HG02840 (cell line): Measurements from ENCODE around the gene LRRD1.
"Not testable (repeated sequence)": the region's sequence is repeated elsewhere in the genome, so short reads cannot be mapped to it uniquely, and the experiment has no call there.

Experiments
- ATAC-seq: cut with Tn5 transposase; IDR thresholded peaks from one replicate; pipeline ENCODE4 v1.9.1; 2021; ENCODE audit warnings: mild to moderate bottlenecking, moderate library complexity, moderate number of reproducible peaks; ENCODE audit not compliant: unreplicated experiment, low FRiP score

Gene LRRD1

DNA sequence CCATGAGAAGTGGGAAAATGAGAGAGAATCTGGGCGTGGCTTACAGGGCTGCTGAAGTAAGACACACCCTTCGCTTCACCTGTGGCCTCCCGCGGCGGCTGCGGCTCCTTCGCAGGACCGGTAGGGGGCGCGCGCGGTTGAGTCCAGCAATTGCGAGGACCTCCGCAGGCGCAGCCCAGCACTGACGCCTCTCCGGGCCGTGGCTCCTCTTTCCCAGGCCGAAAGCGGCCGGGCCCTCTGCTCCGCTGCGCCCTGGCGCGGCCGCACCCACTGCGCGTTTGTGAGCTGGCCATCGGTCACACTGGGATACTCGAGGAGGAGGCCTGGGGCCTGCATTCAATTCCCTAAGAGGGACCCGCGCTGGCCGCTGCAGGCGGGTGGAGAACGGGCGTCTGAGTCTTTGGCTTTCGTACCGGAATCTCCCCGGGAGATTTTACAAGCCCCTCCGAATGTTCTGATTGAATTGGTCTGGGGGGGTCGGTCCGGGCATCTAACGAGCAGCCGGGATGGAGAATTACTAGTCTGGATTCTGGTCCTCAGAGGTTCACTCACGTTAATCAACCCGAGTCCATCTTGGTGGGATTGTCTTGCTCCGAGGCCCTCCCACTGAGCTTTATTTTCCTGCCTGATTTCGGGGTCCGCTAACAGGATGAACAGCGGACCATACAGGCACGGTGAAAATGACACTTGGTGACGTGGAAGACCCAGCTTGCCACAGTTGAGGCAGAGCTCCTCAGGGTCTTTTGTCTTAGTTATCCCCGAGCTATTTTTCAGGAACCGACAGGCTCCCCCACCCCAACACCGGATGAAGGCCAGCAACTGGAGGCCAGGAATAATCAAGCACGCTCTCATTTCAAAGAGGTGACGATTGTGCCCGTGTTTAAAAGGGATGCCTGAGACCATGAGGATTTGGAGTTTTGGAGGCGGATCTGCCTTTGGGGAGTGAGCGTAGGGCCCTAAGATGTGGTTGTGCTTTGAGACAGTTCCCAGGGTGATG, at the start of gene LRRD1:
LRRD1 (minus strand) TSS at position 215 of the 997 bp plus-strand sequence. CDS start 13,940 bp downstream, outside the sequence.
- ATAC-seq, result peak; percentile 97

DNA sequence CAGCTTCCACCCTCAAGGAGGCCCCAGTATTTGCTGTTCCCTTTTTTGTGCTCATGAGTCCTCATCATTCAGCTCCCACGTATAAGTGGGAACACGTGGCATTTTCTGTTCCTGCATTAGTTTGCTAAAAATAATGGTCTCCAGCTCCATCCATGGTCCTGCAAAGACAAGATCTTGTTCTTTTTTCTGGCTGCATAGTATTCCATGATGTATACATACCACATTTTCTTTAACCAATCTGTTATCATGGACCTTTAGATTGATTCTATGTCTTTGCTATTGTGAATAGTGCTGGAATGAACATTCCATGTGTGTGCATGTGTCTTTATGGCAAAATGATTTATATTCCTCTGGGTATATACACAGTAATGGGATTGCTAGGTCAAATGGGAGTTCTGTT, 49.8 kb upstream of the LRRD1 start:
- no peak for ATAC-seq

DNA sequence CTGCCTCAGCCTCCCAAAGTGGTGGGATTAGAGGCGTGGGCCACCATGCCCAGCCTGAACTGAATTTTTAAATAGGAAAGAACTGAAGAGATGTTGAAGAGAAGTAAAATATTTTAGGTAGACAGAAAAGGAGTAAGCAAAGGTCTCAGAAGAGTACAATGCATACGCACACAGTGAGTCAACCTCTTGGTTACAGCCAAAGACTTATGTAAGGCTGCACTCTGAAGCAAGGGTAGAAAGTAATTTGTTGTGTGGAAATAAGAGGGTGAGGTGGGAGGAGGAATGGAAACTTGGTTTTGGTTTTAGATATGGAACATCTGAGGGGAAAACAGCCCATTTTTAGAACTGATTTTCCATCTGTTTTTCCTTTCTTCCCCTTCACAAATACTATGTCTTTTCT, 49.2 kb upstream of the LRRD1 start:
- ATAC-seq, result no peak

DNA sequence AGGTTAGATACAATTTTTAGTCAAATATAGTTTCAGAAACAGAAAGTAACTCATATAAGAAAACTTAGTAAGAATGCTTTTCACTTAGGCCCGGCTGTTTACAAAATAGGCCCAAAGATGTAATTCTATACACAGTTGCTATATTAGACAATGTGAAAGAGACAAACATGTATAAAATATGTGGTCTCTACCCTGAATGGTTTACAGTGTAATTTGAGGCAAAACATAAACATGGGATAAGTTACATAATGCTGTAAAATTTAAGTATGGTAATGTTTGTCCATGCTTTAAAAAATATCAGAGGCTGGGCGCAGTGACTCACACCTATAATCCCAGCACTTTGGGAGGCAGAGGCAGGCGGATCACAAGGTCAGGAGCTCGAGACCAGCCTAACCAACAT, 48.0 kb upstream of the LRRD1 start:
- no peak for ATAC-seq

DNA sequence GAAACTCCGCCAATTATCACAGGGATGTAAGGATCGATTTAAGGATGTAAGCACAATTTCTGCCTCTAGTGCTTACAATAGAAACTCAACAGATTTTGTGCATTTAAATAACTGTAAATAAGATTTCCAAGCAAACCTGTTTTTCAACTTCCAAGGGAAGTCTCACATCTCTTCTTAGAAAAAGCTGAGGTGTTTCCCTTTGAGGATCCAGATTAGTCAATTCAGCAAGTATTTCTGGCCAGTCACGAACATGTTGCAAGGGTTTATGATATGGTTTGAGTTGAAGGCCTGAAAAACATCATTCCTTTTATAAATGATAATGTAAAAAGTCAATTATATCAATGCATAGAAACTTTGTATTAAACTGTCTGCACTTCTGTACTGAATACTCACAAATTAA, 42.8 kb upstream of the LRRD1 start:
- ATAC-seq, result no peak

DNA sequence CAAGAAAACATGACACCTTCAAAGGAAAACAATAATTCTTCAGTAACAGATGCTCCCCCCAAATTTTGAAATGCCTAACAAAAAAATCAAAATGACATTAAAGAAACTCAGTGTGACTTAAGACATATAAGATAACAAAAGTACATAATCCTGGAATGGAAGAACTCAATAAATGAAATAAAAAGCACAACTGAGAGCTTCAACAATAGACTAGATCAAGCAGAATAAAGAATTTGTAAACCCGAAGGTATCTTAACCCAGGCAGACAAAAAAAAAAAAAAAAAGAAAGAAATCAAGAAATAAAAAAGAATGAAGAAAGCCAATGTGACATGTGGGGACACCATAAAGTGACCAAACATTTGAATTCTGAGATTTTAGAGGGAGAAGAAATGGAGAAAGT, 27.7 kb upstream of the LRRD1 start:
- ATAC-seq, result no peak

DNA sequence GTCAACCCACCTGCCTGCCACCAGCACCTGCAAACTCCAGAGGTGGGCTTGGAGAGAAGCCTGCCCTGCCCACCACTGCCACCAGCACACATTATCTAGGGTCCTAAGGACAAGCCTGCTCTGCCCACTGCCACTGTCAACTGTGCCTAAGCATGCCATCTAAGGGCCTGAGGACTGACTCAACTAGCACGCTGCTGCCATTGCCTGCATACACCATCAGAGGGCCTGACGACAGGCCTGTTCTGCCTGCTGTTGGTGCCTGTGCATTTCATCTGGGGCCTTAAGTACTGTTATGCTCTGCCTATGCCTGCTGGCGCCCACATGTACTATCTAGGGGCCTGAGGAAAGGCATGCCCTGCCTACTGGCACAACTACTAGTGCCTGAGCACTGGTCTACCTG, 27.0 kb upstream of the LRRD1 start:
- no peak for ATAC-seq

DNA sequence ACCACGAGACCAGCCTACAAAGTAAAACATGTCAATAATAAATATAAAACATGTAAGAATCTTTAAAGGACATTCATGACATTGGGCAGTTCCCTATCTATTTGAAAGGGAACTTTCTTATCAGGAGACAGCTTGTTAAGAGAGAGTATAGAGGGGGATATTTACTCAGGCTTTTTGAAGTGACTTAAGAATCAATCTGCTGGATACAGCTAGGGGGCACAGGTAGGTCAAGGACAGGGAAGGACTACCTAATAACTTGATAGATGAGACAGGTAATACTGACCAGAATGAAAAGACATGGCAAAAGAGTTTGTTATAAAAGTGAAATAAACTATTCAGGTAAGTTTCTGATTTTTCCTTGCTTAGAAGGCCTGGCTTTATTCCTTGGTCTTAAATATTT, 21.8 kb upstream of the LRRD1 start:
- no peak for ATAC-seq

DNA sequence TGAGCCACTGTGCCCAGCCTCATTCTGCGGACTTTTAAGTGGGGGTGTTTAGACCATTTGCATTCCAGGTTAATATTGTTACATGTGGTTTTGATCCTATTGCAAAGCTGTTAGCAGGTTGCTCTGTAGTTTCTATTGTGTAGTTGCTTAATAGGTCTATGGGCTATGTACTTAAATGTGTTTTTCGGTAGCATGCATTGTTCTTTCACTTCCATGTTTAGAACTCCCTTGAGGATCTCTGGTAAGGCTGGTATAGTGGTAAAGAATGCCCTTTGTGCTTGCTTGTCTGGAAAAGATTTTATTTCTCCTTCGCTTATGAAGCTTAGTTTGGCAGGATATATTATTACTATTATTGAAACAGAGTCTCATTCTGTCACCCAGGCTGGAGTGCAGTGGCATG, 13.4 kb upstream of the LRRD1 start:
- no peak for ATAC-seq

DNA sequence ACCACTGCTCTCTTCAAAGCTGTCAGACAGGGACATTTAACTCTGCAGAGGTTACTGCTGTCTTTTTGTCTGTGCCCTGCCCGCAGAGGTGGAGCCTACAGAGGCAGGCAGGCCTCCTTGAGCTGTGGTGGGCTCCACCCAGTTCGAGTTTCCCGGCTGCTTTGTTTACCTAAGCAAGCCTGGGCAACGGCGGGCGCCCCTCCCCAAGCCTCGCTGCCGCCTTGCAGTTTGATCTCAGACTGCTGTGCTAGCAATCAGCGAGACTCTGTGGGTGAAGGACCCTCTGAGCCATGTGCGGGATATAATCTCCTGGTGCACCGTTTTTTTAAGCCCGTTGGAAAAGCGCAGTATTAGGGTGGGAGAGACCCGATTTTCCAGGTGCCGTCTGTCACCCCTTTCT, 10.3 kb upstream of the LRRD1 start:
- ATAC-seq, result not testable (repeated sequence)

DNA sequence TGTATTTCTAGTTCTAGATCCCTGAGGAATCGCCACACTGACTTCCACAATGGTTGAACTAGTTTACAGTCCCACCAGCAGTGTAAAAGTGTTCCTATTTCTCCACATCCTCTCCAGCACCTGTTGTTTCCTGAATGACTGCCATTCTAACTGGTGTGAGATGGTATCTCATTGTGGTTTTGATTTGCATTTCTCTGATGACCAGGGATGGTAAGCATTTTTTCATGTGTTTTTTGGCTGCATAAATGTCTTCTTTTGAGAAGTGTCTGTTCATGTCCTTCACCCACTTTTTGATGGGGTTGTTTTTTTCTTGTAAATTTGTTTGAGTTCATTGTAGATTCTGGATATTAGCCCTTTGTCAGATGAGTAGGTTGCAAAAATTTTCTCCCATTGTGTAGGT, 5.4 kb upstream of the LRRD1 start:
- ATAC-seq, result not testable (repeated sequence)

DNA sequence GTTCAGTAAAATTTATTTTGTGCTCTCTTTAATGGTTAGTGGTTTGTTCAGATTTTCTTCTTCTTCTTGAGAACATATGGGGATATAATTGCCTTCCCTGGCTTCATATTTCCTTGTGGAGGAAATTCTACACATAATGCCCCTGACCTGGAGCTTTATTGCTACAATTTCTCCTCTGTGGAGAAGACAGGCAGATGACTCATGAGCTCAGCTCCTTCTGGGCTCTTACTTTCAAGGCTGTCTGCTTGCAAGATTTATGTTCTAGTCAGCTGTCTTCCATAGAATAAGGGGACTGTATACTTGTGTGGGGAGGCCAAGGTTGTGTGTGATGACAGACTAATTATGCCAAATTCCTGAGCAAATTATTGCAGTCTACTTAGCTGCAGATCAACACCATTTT, 1.6 kb downstream of the LRRD1 start:
- no peak for ATAC-seq

DNA sequence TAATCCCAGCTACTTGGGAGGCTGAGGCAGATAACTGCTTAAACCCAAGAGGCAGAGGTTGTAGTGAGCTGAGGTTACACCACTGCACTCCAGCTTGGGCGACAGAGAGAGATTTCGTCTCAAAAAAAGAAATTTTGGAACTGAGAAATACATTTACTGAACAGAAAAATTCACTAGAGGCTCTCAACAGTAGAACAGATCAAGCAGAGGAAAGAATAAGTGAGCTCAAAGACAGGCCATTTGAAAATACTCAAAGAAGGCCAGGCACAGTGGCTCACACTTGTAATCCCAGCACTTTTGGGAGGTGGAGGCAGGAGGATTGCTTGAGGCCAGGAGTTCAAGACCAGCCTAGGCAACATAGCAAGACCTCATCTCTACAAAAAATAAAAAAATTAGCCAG, 9.4 kb downstream of the LRRD1 start:
- ATAC-seq, result not testable (repeated sequence)

DNA sequence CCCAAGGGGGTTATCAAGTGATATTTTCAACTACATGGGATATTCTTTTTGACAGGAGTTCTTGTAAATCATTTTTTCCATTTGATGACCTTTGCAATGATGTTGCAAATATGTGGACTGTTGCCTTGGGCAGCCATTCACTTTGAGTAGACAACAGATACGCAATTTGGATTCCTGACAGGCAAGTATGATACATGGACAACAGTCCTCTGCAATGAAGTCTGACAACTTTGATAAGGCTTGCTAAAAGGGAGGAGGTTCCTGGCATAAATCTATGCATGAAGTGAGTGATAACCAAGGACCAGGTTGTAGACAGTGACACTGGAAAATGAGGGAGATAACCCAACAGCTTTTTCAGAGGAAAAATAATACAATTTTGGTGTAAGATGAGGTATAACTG, 17.7 kb downstream of the LRRD1 start:
- ATAC-seq, result no peak

DNA sequence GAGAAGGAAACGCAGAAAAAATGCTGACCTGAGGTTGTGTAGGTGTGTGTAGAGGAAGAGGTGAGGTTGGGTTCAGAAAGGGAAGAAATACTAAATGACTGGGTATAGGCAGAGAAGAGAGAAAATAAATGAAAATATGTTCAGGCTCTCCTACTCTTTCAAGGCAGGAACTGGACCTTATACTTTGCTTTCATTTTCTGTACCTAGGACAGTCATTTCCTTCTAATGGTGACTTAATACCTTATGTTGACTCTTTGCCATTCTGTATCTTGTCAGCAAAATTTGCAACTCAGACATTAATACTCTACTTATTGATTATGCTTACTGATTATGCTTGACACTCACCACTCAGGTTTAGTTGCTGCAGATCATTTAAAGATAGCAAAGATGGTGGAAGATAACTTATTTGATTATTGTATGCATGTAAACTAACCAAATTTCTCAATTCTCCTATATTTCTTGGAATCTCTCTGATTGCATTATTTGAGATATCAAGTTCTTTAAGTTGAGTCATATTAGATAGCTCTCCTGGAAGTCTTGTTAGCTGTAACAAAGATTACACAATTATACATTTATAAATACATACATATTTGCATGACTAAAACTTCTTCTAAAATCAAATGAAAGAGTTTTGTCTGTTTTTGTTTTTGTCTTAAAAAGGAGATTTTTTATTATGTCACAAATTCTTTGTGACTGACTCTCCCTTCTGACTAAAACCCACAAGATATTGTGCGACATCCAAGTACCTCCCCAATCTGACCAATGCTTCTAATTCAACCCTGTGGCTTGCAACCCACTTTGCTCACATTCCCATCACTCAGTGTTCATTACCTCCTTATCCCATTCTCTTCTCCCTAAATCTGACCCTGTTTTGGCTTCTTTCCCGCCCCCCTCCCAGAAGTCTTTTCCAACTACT, 20.0 kb downstream of the LRRD1 start:
- ATAC-seq, result no peak

DNA sequence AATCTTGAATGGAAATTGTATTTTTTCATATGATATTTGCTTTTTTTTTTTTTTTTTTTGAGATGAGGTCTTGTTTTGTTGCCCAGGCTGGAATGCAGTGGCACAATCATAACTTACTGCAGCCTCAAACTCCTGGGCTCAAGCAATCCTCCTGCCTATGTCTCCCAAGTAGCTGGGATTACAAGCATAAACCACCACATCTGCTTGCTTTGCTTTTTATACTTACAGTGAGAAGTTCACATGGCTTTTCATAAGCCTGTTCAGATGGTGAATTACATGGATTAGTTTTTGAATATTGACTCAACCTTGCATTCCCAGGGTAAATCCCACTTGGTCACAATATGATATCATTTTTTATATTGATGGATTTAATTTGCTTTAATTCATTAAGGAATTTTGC, 22.0 kb downstream of the LRRD1 start:
- no peak for ATAC-seq

DNA sequence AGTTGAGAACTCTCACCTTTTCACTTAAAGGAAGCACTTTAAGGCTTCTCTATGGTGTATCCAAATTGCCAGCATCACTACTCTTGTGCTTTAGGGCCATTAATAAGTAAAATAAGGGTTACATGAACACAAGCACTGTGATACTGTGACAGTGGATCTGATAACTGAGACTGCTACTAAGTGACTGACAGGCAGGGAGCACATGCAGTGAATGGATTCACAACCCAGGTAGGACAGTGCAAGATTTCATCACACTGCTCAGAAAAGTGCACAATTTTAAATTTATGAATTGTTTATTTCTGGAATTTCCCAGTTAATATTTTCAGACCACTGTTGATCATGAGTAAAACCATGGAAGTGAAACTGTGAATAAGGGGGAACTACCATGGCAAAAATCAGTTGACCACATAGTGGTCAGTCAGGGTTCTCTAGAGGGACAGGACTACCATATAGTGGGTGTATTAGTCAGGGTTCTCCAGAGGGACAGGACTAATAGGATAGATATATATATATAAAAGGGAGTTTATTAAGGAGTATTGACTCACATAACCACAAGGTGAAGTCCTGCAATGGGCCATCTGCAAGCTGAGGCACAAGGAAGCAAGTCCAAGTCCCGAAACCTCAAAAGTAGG, 23.7 kb downstream of the LRRD1 start:
- no peak for ATAC-seq

DNA sequence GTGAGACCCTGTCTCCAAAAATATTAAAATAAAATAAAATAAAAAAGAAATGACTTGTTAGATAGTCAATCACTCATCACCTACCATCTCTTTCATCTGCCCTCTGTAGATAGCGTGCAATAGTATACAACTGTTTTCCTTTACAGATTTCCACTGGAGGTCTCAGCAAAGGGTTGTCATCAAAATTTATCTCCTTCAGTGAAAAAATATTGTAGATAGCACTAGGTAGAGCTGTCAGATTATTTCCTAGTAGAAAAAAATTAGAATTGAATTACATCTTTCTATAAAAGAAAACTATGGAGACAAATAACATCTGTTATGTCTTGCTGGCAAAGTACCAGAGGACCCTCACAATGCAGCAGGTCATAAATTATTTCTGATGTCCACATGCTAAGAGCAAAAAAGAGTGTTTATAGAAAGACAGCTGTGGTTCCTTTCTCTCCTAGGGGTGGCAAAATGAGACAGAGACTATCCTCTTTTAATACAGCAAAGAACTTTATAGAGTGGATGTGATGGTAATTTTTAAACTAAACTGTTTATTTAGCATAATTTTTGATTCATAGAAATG, 28.4 kb downstream of the LRRD1 start:
- no peak for ATAC-seq

DNA sequence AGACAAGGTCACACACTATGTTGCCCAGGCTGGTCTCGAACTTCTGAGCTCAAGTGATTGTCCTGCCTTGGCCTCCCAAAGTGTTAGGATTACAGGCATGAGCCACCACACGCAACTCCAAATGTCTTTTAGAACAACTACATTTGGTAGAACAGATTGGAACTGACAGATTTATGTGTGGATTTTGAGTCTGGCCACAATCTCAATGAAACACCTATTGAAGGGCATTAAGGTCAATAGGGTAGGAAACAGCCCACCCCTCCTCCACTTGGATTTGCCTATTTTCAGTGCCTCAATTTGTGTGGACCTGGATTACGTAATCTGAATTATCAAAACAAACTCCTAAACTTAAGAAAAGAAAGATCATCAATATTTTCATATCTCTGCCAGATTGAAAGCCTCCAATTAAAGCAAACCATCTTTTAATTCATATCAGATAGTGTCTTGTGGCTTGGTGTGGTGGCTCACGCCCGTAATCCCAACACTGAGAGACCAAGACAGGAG, 29.2 kb downstream of the LRRD1 start:
- ATAC-seq, result no peak

DNA sequence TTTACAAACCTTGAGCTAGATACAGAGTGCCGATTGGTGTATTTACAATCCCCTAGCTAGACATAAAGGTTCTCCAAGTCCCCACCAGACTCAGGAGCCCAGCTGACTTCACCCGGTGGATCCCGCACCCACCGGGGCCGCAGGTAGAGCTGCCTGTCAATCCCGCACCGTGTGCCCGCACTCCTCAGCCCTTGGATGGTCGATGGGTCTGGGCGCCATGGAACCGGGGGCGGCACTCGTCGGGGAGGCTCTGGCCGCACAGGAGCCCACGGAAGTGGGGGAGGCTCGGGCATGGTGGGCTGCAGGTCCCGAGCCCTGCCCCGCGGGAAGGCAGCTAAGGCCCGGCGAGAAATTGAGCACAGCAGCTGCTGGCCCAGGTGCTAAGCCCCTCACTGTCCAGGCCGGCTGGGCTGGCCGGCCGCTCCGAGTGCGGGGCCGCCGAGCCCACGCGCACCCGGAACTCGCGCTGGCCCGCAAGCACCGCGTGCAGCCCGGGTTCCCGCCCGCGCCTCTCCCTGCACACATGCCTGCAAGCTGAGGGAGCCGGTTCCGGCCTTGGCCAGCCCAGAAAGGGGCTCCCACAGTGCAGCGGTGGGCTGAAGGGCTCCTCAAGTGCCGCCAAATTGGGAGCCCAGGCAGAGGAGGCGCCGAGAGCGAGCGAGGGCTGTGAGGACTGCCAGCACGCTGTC, 35.6 kb downstream of the LRRD1 start:
- not testable (repeated sequence) for ATAC-seq
